NK-92 (cell line): ENCODE data around the gene KCNK2.
"Not testable (repeated sequence)": the region's sequence is repeated elsewhere in the genome, so short reads cannot be mapped to it uniquely, and the experiment has no call there.

Experiments
- DNase-seq: peaks from one replicate; lab custom pipeline; 2025; ENCODE audit not compliant: unreplicated experiment; lab: John Stamatoyannopoulos, UW

The KCNK2 gene

DNA sequence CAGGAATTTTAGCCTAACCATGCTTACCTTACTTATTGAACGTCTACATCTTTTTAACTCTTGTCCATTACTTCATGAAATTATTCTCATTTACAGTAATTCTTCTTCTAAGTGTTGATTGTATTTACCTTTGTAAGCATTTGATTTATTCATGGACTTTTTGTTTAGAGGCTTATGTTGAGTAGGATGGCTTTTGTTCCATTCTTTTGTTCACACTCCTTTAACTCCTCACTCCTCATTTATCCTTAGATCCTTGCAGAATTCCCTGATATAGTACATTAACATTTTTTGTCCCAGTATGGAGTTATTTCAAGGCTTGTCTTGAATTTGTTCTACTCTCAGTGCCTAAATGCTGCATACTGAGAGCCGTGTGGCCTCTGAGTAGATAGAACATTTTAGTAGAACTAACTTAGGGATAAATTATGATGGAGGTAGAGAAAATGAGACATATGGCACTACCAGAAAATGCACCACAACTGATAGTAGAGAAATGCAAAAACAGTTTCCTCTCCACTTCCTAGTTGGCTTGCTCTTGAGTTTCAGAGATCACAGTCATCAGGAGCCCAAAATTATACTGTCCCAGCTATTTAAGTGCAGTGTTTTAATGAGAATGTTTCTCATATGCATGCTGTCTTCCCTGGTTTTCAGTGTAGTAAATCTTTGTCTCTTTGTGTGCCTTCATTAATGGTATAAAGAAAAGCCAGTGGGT lies 69.5 kb downstream of the KCNK2 start:
- DNase-seq = no peak

GRCh38 chr1:215156232-215156631 lies 73.7 kb downstream of the KCNK2 start:
- DNase-seq = no peak

DNA sequence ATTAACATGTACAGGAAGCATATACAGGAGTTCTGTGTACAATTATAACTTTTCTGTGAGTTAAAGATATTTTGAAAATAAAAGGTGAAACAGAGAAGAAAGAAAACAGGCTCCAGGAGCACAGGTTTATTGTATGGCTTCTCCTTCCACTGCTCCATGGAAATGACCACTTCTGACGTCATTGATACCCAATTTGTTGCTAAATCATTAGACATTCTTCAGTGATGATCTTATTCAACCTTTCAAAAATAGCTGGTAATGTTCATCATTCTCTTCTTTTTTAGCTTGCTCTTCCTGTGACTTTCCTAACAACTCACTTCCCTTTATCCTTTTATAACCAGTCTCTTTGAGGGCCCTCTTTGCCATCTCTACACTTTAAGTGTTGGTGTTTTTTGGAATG lies 77.8 kb downstream of the KCNK2 start:
- DNase-seq = no peak

DNA sequence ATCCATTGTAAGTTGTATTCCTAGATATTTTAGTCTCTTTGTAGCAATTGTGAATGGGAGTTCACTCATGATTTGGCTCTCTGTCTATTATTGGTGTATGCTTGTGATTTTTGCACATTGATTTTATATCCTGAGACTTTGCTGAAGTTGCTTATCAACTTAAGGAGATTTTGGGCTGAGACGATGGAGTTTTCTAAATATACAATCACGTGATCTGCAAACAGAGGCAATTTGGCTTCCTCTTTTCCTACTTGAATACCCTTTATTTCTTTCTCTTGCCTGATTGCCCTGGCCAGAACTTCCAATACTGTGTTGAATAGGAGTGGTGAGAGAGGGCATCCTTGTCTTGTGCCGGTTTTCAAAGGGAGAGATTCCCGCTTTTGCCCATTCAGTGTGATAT lies 80.6 kb downstream of the KCNK2 start:
- DNase-seq = not testable (repeated sequence)

- no peak for DNase-seq
Observed at GRCh38 chr1:215166886-215167285, 84.3 kb downstream of the KCNK2 start.

DNA sequence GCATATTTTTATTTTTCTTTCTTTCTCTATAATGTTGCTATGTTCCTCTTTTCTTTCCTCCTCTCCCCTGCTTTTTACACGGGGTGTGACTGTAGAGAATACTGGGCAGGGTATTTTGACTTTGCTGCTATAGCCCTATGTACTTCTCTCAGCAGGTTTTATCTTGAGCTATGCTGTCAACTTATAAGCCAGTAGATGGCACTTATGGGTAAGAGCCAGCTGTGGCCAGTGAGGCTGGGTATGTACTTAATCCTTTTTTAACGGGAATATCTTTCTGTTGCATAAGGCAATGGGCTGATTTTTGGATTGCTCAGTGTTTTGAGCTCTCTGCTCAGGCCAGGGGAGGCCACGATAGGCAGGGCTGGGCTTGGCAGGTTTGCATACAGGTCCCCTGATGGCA lies 99.0 kb downstream of the KCNK2 start:
- no peak for DNase-seq

DNA sequence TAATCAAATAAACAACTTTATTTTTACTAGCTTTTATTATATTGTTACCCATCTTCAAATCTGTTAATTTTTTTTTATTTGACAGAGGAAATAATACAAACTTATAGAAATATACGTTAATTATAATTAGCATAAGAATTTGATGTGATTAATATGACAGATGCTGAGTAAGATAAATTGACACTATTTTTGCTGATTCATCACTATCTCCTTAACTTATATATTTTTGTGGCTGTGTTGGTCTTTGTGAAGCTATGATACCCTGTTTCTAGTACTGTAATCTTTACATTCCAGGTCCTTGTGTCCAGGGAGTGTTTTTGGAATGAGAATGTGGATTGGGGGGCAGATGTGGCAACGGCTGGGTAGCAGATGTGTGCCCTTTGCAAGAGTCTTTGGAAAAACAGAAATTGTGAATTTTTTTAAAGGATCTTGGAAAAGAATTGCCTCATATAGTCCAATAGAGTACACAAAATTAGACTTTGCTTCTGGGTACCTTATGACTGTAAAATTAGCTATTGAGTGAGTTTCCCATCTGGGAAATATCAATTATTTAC lies 102.6 kb downstream of the KCNK2 start:
- no peak for DNase-seq

DNA sequence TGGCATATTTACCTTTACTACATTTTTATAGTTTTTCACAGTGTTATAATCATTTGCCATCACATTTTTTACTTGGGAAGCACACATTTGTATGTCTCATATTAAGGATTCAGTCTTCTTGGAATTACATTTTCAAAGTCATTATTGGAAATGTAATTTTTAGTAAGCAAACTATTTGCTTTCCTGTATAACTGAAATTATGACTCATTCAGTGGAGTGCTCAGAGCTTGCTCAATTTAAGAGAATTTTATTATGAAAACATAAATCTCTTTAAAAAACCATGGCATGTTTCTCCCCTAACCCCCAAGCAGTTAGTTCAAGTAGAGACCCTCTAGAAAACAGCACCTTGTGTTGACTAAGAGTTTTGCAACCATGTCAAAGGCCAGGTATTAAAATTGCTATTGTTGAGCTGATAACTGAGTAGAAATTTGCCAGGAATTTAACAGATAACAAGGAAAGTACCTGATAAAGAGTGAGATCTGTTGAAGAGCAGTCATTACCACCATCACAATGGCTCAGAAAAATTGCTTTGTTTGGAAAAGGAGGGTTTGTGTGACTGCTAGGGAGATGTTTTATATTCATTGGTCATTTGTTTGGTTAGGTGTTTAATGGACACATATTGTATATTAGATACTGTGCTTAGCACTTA lies 105.9 kb downstream of the KCNK2 start:
- DNase-seq = no peak

GRCh38 chr1:215192306-215192705 lies 109.8 kb downstream of the KCNK2 start:
- no peak for DNase-seq

- DNase-seq = no peak
Observed at GRCh38 chr1:215198021-215198420, 115.5 kb downstream of the KCNK2 start.

- DNase-seq = no peak
Observed at GRCh38 chr1:215200121-215200520, 117.6 kb downstream of the KCNK2 start.

GRCh38 chr1:215201283-215201682 lies 118.7 kb downstream of the KCNK2 start:
- no peak for DNase-seq

GRCh38 chr1:215202868-215203267 lies 120.3 kb downstream of the KCNK2 start:
- DNase-seq = no peak

DNA sequence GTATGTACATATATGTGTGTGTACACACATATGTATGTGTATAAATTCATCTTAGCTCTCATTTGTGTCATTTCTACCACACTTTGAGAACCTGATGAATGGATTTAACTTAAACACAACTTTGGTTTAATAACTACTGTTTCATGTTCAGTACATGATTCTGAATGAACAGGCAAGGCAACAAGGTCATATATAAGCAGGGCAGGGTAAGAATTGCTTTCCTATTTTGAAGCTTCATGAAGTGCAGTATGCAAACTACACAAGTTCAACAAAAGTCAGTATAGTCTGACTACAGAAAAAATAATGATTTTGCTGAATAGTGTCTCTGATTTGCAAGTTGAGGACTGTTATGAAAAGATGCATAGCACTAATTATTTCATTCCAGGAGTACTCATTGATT lies 127.6 kb downstream of the KCNK2 start:
- no peak for DNase-seq

DNA sequence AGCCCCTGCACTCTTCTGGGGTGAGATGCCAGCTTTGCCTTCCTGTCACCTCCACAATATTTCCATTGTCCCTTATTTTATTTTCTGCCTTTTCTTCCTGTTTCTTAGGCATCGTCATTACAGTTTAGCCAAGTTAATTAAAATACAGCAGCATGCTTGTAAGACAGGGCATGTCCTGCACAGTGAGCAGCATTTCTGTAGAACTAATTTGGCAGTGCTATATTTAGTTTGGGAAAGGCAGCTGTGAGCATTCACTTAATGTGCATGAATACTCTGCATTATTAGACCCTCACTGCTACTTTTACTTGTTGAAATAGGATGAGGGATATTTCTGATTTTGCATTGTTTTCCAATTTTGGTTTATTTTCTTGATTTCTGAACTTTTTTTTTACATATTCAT lies 133.3 kb downstream of the KCNK2 start:
- DNase-seq = no peak

DNA sequence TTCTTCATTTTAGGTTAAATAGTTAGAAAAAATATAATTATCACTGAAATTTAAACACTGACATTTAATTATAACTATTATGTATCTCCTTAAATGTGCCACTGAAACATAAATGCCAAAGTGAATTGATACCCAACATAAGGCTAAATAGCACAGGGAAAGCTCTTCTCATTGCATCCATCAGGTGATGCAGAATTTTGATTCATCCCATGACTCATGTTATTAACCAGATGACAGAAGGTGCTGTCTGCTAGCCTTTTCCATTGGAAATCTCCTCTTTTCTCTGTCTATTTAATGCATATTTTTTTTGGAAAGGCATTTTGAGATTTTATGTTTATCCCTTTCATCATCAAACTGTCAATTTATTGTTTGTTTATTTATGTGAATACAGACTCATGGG lies 136.8 kb downstream of the KCNK2 start:
- no peak for DNase-seq

- no peak for DNase-seq
Observed at GRCh38 chr1:215220346-215220745, 137.8 kb downstream of the KCNK2 start.

DNA sequence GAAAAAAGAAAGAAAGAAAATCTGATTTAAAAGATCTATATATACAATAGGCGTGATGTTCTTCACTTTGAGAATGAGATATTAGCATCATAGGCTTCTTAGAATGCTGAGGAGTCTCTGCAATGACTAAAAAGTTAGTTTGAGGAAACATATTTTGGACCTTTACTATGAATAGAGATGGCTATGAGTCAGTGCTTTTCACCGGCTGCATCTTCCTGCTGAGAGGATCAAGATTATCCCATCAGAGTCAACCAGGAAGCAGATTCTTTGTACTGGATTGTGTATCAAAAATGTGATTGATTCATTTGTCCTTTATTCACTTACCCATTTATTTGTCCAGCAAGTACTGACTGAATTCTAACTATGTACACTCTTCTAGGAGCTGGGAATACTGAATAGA lies 144.2 kb downstream of the KCNK2 start:
- no peak for DNase-seq

GRCh38 chr1:215228193-215228592 lies 145.7 kb downstream of the KCNK2 start:
- no peak for DNase-seq

GRCh38 chr1:215241451-215241850 lies 158.9 kb downstream of the KCNK2 start:
- DNase-seq = no peak

DNA sequence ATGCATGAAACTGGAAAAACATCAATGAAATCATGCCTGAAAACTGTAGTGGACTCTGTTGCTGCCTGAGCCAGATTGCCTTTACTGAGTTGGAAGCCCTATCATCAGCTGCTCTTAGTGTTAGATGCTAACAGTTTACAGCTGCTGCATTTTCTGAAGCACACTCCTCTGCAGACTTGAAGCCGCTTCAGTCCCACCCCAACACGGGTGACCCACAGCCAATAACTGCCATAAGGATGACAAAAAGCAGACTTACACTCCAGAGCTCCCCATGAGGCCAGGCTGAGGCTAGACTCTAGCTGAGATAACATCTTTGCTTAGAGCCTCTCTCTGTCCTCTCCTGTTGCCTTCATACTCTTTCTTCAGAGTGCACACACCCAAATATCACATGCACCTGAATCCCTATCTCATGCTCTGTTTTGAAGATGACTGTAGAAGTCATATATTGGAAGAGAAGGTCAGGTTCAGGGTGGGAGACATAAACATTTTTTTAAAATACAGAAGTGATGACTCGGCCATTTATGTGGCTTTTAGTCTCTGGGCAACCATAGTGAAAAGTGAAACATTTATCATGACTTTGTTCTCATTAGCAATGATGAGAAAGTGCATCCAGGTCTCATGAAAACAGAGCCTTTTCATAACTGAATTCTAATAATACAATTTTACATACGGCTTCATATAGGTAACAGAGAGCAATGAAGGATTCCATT lies 161.0 kb downstream of the KCNK2 start:
- DNase-seq = no peak

GRCh38 chr1:215250913-215251312 lies 168.4 kb downstream of the KCNK2 start:
- no peak for DNase-seq
